ENCODE results near the gene IL2. TPM values are rescaled to one million over a fixed set of nuclear protein-coding genes. Genes with fewer than 3 reads are reported as not detected.

Gene IL2
- total RNA-seq (2021; ENCODE audit: unreplicated experiment) (1.3 TPM), Bru-seq, nascent RNA (not detected), BruChase-seq, experiment 1, labeled RNA remaining after a 6-hour chase (not detected), BruChase-seq, experiment 2, labeled RNA remaining after a 2-hour chase (not detected)
- not detected in 2 replicates for polyA plus RNA-seq (2012)
- long read RNA-seq: 0 reads

GRCh38 chr4:122456231-122457116 lies at the start of gene IL2:
Gene IL2, minus strand, starts transcription at chr4:122456725. Its CDS starts 285 bp downstream, at chr4:122456440.
- ChIA-PET POLR2A (no interaction called here), CTCF (no interaction called here), RAD21 (ENCODE audit: low non-redundant PET in 1 of 2, low total read pairs in 2 of 2, uncharacterized antibody in 2 of 2, unreplicated experiment in 2 of 2) (no interaction called here)
- Histone ChIP-seq H3K9ac (ENCODE audit: low read length) (no peak within 1 kb of the TSS), H3K4me2 (ENCODE audit: low read length) (no peak within 1 kb of the TSS), H3K4me1 (ENCODE audit: control insufficient read depth in 1 of 2, insufficient read depth in 2 of 2, low read length in 2 of 2) (peaks cover 0 to 5% of the 10 kb centered on the region in 2 experiments; a peak in 2 of 4 replicates), H4K20me1 (ENCODE audit: insufficient read depth) (no peaks in the 10 kb centered on the region), H3K4me3 (replicated peaks in 1 of 2; ENCODE audit: low read depth in 1 of 2, low read length in 2 of 2) (no peak within 1 kb of the TSS), H2AFZ (ENCODE audit: low read depth, low read length, poor library complexity, severe bottlenecking) (peak within 1 kb of the TSS; percentile 8), H3K27ac (ENCODE audit: low read depth, low read length) (no peak within 1 kb of the TSS), H3K9me2 (ENCODE audit: insufficient read depth) (no peaks in the 10 kb centered on the region), H3K27me3 (ENCODE audit: insufficient read depth, low read length) (no peaks in the 10 kb centered on the region), H3K36me3 (ENCODE audit: control insufficient read depth in 1 of 2, insufficient read depth in 2 of 2, low read length in 2 of 2) (no peaks in the 10 kb centered on the region), H3K9me3 (ENCODE audit: control insufficient read depth in 1 of 2, insufficient read depth in 1 of 2, low read depth in 1 of 2, low read length in 2 of 2) (no peaks in the 10 kb centered on the region), H3K79me2 (ENCODE audit: insufficient read depth, low read length) (no peaks in the 10 kb centered on the region)
- TF ChIP-seq POLR2AphosphoS5 (IDR thresholded peaks at IDR 0.05; ENCODE audit: low read depth, low read length) (no peak), SRF (IDR thresholded peaks at IDR 0.05; ENCODE audit: low read depth) (no peak), REST (IDR thresholded peaks at IDR 0.05; ENCODE audit: low read depth) (no peak), TCF7L2 (IDR thresholded peaks at IDR 0.05; ENCODE audit: borderline replicate concordance, extremely low read depth, insufficient read depth, insufficient read length) (no peak), CBX3 (IDR thresholded peaks at IDR 0.05; ENCODE audit: low read depth) (no peak), FOSL1 (IDR thresholded peaks at IDR 0.05; ENCODE audit: low read depth) (no peak), ELF1 (IDR thresholded peaks at IDR 0.05; ENCODE audit: borderline replicate concordance, low read depth) (no peak), ZNF274 (IDR thresholded peaks at IDR 0.05; ENCODE audit: low read depth, low read length) (no peak)
- no TSS peak for BruUV-seq (replicated peaks)
- no peak for DNase-seq (ENCODE audit: low read depth, low spot score)
- intact Hi-C loops (cut with micrococcal nuclease): no loop called here
- no peak for ATAC-seq
